ENCODE data around the gene ALOX12B. TPM values are rescaled to one million over a fixed set of nuclear protein-coding genes. Genes with fewer than 3 reads are reported as not detected.
"Not testable (repeated sequence)": the region's sequence is repeated elsewhere in the genome, so short reads cannot be mapped to it uniquely, and the experiment has no call there.

Gene ALOX12B
- total RNA-seq, 6 experiments from 2014 or later, result not detected

DNA sequence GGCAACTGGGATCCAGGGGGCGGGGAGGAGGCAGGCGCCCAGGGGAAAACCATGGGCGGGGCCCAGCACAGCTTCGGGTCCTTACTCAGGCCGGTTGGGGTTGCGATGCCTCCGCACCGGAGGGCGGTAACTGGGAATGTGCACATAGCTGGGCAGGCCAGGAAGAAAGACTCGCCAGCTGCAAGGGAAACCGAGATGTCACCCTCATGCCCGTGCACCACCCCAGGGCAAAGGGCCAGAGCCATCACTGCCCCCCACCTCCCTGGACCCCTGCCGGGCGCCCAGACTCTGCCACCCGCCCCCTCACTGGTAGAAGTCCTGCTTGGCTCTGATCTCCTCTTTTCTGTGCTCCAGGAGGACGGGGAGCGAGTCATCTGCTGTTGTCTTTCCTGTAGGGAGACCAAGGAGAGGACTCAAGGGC, 6.7 kb downstream of the ALOX12B start:
- H3K36me3 ChIP-seq, result no peaks in the 10 kb centered on the region
- WGBS (ENCODE audit: insufficient coverage, low coverage, low lambda C conversion rate, missing lambda C conversion rate), result no CpG with 5 or more reads among the region's 17 CpGs
- no peaks in the 10 kb centered on the region for H3K9me3 ChIP-seq
- TF ChIP-seq, protein P1, sequence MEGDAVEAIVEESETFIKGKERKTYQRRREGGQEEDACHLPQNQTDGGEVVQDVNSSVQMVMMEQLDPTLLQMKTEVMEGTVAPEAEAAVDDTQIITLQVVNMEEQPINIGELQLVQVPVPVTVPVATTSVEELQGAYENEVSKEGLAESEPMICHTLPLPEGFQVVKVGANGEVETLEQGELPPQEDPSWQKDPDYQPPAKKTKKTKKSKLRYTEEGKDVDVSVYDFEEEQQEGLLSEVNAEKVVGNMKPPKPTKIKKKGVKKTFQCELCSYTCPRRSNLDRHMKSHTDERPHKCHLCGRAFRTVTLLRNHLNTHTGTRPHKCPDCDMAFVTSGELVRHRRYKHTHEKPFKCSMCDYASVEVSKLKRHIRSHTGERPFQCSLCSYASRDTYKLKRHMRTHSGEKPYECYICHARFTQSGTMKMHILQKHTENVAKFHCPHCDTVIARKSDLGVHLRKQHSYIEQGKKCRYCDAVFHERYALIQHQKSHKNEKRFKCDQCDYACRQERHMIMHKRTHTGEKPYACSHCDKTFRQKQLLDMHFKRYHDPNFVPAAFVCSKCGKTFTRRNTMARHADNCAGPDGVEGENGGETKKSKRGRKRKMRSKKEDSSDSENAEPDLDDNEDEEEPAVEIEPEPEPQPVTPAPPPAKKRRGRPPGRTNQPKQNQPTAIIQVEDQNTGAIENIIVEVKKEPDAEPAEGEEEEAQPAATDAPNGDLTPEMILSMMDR (IDR thresholded peaks at IDR 0.05), result no peak
- no peak for TF ChIP-seq POLR2A (IDR thresholded peaks at IDR 0.05)
- no peak overlapping the region for H3K27ac ChIP-seq
- H3K4me3 ChIP-seq, result no peak overlapping the region
- H3K27me3 ChIP-seq, result no peaks in the 10 kb centered on the region
- DNase-seq, result no peak
- ATAC-seq, result no peak
- peaks cover 0 to 11% (median 5%) of the 10 kb centered on the region in 4 donors for H3K4me1 ChIP-seq
- intact Hi-C loops (cut with DNase I), result no loop called here

DNA sequence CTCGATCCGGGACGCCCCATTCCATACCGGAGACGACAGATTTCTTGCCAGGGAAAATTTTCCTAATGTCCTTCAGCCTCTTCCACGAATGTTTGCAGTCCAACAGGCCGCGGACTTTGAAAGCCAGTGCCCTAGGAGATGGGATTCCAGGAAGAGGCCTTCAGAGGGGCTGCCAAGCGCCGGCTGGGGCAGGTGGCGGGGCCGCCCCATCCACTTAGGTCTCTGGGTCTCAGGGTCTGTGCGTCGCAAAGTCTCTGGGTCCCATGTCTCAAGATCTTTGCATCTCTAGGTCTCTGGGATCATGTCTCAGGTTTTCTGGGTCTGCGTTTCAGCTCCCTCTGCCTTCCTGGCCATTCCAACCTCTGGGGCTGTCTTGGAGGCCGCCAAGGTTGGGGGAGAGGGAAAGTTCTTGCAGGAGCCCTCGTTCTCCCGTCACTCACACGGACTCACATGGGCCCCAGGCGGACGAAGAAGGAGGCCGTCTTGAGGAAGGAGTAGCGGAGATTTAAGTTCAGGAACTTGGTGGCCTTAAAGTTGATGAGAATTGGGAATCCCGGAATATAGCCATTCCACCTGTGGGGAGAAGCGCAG, 7.2 kb downstream of the ALOX12B start:
- H3K27me3 ChIP-seq, result peaks cover 0 to 2% of the 10 kb centered on the region in 2 donors

DNA sequence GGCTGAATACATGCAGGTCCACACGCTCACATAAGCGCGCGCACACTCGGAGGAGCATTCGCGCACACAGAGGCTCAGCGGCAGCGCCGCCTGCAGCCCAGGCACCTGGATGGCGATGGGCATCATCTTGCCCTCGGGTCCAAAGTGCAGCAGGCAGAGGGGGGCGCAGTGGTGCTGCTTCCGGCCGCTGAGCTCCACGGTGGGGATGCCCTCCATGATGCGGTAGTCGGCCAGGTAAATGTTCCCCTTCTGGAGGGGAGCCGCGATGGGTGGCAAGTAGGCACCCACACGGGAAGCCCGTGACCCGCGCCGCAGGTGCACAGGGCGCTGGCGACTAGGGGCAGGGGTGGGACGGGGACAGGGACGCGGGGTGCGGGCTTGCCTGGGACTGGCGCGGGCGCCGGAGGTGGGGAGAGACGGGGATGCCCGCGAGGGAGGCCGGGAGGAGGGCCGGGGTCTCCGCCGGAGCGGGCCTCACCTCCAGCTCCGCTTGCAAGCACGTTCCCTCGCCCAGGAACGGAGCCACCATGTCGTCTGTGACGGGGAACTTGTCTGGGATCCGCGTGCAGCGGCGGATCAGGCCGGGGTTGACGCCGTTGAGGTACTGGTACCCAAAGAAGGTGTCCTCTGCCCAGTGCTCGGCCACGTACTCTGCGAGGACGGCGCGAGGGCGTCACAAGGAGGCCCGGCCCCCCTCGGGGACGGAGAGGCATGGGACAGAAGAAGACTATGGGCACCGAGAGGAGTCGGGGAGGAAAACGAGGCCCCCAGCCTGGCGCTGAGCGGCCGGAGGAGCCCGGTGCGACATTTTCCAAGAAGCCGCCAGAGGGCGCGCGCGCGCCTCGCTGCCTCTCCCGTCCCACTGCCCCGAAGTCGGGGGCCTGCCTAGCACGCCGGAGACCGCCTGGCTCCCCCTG, 8.0 kb downstream of the ALOX12B start:
- no peak for TF ChIP-seq POLR2A (IDR thresholded peaks at IDR 0.05)
- TF ChIP-seq, protein P1 (IDR thresholded peaks at IDR 0.05), result peak; percentile 65 to 95 (median 89)
- 8% methylated on average over 13 of the region's 87 CpGs for WGBS (ENCODE audit: insufficient coverage, low coverage, low lambda C conversion rate, missing lambda C conversion rate)
- DNase-seq, result peak; percentile 70 to 80 (median 73)
- peaks cover 0 to 9% of the 10 kb centered on the region in 2 donors for H3K27me3 ChIP-seq
- intact Hi-C loops (cut with DNase I), result no loop called here
- peak; percentile 80 to 94 (median 92) for ATAC-seq
- H3K36me3 ChIP-seq, result no peaks in the 10 kb centered on the region
- no peaks in the 10 kb centered on the region for H3K9me3 ChIP-seq
- H3K4me3 ChIP-seq, result peak overlapping the region; percentile 18 to 31 (median 20)
- H3K27ac ChIP-seq, result no peak overlapping the region
- peaks cover 0 to 11% (median 5%) of the 10 kb centered on the region in 4 donors for H3K4me1 ChIP-seq

More for the DNA sequence above, 7.2 kb downstream of the ALOX12B start:
- Histone ChIP-seq H3K9me3 (no peaks in the 10 kb centered on the region), H3K4me3 (peak overlapping the region in 2 of 3 donors; percentile 18 to 31), H3K27ac (no peak overlapping the region), H3K36me3 (no peaks in the 10 kb centered on the region), H3K4me1 (peaks cover 0 to 11% (median 5%) of the 10 kb centered on the region in 4 donors)
- DNase-seq, result no peak
- intact Hi-C loops (cut with DNase I), result no loop called here
- peak in 1 of 4 donors; percentile 9 for ATAC-seq
- TF ChIP-seq, protein P1 (IDR thresholded peaks at IDR 0.05), result peak in 3 of 4 donors; percentile 2 to 23 (median 4)
- no peak for TF ChIP-seq POLR2A (IDR thresholded peaks at IDR 0.05)
- 15% methylated on average over 23 of the region's 25 CpGs for WGBS (ENCODE audit: insufficient coverage, low coverage, low lambda C conversion rate, missing lambda C conversion rate)

DNA sequence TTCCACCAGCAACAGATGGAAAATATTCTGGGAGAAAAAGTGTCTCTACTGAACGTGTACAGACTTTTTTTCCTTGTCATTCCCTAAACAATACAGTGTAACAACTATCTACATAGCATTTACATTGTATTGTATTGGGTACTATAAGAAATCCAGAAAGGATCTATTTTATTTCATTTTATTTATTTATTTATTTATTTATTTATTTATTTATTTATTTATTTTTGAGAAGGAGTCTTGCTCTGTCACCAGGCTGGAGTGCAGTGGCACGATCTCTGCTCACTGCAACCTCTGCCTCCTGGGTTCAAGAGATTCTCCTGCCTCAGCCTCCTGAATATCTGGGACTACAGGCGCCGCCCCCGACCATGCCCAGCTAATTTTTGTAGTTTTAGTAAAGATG, 9.6 kb downstream of the ALOX12B start:
- H3K4me1 ChIP-seq, result peaks cover 0 to 17% (median 5%) of the 10 kb centered on the region in 4 donors
- H3K36me3 ChIP-seq; H3K27ac ChIP-seq; H3K4me3 ChIP-seq; H3K9me3 ChIP-seq; DNase-seq; intact Hi-C loops (cut with DNase I); ATAC-seq: not testable (repeated sequence)
- 74% methylated on average over 2 of the region's 5 CpGs for WGBS (ENCODE audit: insufficient coverage, low coverage, low lambda C conversion rate, missing lambda C conversion rate)
- peaks cover 7 to 11% of the 10 kb centered on the region in 2 donors for H3K27me3 ChIP-seq

Data from right lobe of liver (tissue), 6 donors.